AG04449 (cell line): ENCODE measurements around the gene METAP1D.

Source experiments
- CTCF ChIA-PET: fragments of 350-600 bp; formaldehyde crosslinking; extraction: SDS; loops from one replicate; lab custom pipeline; 2021; ENCODE audit warnings: antibody characterized with exemption; lab: Yijun Ruan, JAX
- POLR2A ChIA-PET: fragments of 400-600, 350-600 bp; formaldehyde crosslinking; extraction: SDS; loops from one replicate; lab custom pipeline; 2020; ENCODE audit warnings: antibody characterized with exemption, inconsistent platforms; lab: Yijun Ruan, JAX
- DNase-seq: peaks from one replicate; pipeline ENCODE4 v3.0.0-alpha.2; 2010; ENCODE audit warnings: low read depth, low spot score
- H3K4me3 ChIP-seq: 2 replicates; pipeline ENCODE4 v1.5.1; 2011; ENCODE audit warnings: low read depth, mild to moderate bottlenecking, control low read depth, low read length
- TF ChIP-seq, protein P1 (sequence below): IDR thresholded peaks from one replicate; pipeline ENCODE4 v1.5.1; 2011; ENCODE audit warnings: mild to moderate bottlenecking, moderate library complexity, low read length, control low read depth, inconsistent platforms; ENCODE audit not compliant: insufficient read depth; ENCODE audit errors: missing control alignments

The METAP1D gene

DNA sequence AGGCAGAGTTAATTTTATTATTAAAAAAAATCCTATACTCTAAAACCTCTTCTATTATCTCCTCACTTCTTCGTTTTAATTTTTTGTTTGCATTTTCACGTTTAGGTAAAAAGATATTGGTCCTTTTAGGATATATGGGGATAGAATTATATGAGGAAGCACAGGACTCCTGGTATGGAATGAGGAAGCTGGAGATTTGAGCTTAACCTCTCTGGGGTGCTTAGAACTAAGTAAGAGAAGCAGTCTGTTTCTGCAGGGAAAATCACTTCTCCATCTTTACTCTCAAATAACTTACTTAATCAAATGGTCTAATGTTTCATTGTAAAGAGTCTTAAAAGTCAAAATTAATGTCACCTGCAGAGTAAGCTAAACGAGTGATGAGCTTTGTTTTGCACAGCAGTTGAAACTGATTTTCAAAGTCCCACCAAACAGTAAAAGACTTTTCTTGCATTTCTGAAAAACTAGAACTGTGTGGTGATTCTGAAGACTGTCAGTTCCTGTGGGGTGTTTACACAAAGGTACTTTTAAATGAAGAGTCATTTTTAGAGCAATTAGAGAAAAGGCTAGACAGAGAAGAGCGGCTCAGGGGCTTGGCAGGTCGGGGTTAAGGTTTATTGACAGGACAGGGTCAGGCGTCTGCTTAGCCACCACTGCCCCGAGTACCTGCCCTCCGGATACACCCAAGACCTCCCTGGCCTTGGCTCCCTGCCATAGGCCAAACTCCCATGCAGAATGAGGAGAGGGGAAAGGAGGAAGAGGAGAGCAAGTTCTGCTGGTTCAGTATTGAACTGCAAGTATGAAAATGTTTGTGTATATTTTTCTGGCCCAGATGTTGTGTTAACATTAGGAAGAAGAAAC, 21.6 kb downstream of the METAP1D start:
- peak overlapping the region; percentile 2; the same call in 1 of the 2 replicates for H3K4me3 ChIP-seq
- ChIA-PET CTCF (interaction anchor here (1.1 to 1.6 kb wide), 2 partner anchors 8 to 210 kb away, joined by 3 to 4 read pairs; no protein-coding TSS in a partner anchor), POLR2A (interaction anchor here (0.7 kb wide), 1 partner anchor 117 kb away, joined by 3 read pairs; no protein-coding TSS in a partner anchor)
- DNase-seq = no peak
- TF ChIP-seq, protein P1, sequence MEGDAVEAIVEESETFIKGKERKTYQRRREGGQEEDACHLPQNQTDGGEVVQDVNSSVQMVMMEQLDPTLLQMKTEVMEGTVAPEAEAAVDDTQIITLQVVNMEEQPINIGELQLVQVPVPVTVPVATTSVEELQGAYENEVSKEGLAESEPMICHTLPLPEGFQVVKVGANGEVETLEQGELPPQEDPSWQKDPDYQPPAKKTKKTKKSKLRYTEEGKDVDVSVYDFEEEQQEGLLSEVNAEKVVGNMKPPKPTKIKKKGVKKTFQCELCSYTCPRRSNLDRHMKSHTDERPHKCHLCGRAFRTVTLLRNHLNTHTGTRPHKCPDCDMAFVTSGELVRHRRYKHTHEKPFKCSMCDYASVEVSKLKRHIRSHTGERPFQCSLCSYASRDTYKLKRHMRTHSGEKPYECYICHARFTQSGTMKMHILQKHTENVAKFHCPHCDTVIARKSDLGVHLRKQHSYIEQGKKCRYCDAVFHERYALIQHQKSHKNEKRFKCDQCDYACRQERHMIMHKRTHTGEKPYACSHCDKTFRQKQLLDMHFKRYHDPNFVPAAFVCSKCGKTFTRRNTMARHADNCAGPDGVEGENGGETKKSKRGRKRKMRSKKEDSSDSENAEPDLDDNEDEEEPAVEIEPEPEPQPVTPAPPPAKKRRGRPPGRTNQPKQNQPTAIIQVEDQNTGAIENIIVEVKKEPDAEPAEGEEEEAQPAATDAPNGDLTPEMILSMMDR = no peak

DNA sequence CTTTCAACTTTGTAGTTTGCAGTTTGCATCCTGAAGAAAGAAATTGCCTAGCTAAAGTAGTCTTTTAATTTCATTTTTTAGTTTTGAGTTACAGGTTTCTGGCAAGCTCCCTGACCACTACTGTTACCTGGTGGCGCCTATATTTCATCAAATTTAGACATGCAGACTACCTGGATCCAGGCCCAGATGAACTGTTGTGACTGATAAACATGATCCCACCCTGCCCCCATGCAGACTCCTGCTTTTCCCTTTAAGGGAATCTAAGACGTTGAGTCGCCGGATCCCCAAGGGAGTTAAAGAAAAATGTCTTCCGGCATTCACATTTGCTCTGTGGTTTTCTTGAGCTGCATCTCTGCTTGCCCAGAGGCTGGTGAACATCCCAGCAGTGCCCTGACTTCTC, 22.2 kb downstream of the METAP1D start:
- ChIA-PET POLR2A (interaction anchor here (0.7 kb wide), 2 partner anchors 16 to 117 kb away, joined by 3 read pairs; no protein-coding TSS in a partner anchor), CTCF (interaction anchor here (1.6 kb wide), 1 partner anchor 211 kb away, joined by 4 read pairs; no protein-coding TSS in a partner anchor)
- TF ChIP-seq, protein P1 = no peak
- no peak for DNase-seq
- H3K4me3 ChIP-seq = no peak overlapping the region; the same call in 1 of the 2 replicates

DNA sequence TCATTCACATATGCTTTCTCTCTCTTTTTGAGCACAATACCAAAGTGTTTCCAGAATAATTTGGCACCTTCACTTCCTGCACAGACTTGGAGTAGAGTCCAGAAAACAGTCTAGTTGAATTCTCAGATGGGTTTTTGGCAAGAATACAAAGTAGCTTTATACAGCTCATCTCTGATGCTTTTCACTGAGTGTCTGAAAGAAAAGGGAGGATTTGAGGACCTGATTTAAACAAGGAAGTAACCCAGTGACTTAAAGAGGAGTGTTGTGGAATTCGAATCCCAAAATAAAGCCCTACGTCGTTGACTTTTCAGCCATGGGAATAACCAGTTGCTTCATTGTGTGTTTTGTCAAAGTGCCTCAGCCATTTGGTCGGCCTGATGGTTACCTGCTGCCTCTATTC, 31.8 kb downstream of the METAP1D start:
- ChIA-PET CTCF (no interaction called here), POLR2A (no interaction called here)
- no peak for DNase-seq
- TF ChIP-seq, protein P1 = no peak
- no peak overlapping the region for H3K4me3 ChIP-seq

DNA sequence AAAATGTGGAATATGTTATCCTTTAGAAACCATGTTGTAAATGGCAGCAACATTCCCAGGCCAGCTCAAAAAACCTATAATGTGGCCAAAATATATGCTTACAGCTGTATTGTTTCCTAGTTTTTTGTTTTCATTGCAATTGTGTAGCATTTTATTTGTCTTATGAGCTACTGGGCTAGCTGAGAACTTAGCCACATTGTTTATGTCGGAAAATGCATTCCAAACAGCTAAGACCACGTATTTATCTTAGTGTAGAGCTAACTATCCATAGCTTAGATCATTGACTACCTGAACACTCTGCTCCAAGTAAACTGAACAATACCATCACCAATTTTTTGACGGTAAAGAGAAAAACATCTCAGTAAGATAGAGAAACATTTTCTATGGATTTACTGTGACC, 38.4 kb downstream of the METAP1D start:
- no peak for DNase-seq
- CTCF ChIA-PET = interaction anchor here (1.1 to 1.7 kb wide), 4 partner anchors 14 to 90 kb away, joined by 3 to 5 read pairs (median 3); no protein-coding TSS in a partner anchor
- TF ChIP-seq, protein P1 = no peak
- POLR2A ChIA-PET = interaction anchor here (0.7 to 1.4 kb wide), 2 partner anchors 16 to 47 kb away, joined by 3 to 7 read pairs; partner anchors contain the start of gene DLX1
- no peak overlapping the region; the same call in 1 of the 2 replicates for H3K4me3 ChIP-seq

DNA sequence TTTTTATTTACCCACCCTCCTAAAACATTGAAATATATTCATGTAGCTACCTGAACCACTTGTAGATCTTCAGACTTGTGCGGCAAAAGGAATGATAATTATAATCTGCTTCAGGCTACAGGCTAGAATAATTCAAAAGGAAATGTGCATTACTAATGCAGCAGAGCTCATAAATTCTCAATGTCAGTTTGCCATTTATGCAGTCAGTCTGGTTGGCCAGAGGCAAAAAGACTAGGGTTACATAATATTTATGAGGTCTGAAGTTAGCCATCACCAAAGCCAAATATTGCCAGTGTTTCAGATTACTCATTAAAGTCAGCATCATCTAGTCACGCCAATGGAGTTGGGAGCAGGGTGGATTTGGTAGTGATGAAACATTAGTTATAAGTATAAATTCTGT, 38.9 kb downstream of the METAP1D start:
- ChIA-PET POLR2A (interaction anchor here (0.7 to 1.4 kb wide), 2 partner anchors 16 to 46 kb away, joined by 3 to 7 read pairs; partner anchors contain the start of gene DLX1), CTCF (interaction anchor here (1.1 to 1.7 kb wide), 3 partner anchors 14 to 65 kb away, joined by 3 to 5 read pairs (median 3); no protein-coding TSS in a partner anchor)
- DNase-seq = peak; percentile 57
- H3K4me3 ChIP-seq = no peak overlapping the region
- TF ChIP-seq, protein P1 = no peak

DNA sequence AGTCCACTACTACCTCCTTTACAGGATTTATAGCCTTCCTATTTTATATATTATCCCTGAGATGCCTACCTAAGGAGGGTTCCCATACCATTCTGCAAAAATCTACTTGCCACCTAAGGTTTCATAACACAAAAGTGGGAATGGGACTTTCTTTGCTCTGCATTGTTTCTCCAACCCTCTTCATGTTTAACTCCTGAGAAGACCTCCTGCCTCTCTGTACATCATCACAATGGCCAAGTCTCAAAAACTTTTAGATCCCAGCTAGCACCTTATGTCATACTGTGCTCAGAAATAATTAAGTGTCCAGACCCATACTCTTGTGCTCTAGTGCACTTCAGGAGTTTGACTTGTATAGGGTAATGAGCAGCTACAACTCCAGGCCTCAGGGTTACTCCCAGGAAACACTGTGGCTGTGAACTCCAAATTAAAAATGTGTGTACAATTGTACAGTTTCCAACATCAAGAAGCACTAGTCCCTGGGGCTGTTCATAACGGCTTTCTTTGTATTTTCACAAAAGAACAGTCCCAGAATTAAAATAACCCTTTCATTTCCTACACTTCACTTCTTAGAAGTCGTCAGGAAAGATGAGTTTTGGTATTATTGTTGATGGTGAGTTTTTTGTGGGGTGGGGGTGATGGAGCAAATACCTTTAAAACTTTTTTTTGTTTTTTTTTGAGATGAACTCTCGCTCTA, 39.4 kb downstream of the METAP1D start:
- TF ChIP-seq, protein P1 = no peak
- no peak for DNase-seq
- POLR2A ChIA-PET = no interaction called here
- CTCF ChIA-PET = interaction anchor here (1.1 to 1.3 kb wide), 2 partner anchors 19 to 65 kb away, joined by 3 read pairs; no protein-coding TSS in a partner anchor
- no peak overlapping the region for H3K4me3 ChIP-seq
